Gastrocnemius medialis (tissue), 4 donors: ENCODE data around the gene PKP1. TPM values are rescaled to one million over a fixed set of nuclear protein-coding genes. Genes with fewer than 3 reads are reported as not detected.
A peak's percentile ranks its signal among the peaks of the same experiment; 100 is the strongest.
"Not testable (repeated sequence)": the region's sequence is repeated elsewhere in the genome, so short reads cannot be mapped to it uniquely, and the experiment has no call there.

ENCODE experiments used
- ATAC-seq, 2 donors: fragments of 150-250 bp; one replicate each; pipeline ENCODE4 v1.9.1; 2016
- DNase-seq, 2 donors: peaks; one replicate each; pipeline ENCODE4 v3.0.0-alpha.2; 2019
- H3K27ac ChIP-seq, 4 donors: fragments of 200-600 bp; sonication (generic); 1 replicate in 1 of 4; 2 replicates in 3 of 4; pipeline ENCODE4 v1.5.1; 2016 to 2018; ENCODE audit warnings: mild to moderate bottlenecking in 2 of 4, moderate library complexity in 1 of 4
- H3K27me3 ChIP-seq, 3 donors: fragments of 200-600 bp; sonication (generic) in 2 of 3; 1 replicate in 1 of 3; 2 replicates in 2 of 3; pipeline versions ENCODE4 v1.5.1 to v1.6.0; 2016 to 2019; ENCODE audit warnings: mild to moderate bottlenecking in 1 of 3, moderate library complexity in 1 of 3
- H3K36me3 ChIP-seq, 2 donors: fragments of 200-600 bp; sonication (generic) in 1 of 2; one replicate each; pipeline ENCODE4 v1.5.1; 2017 to 2018
- H3K4me1 ChIP-seq, 2 donors: fragments of 200-600 bp; sonication (generic) in 1 of 2; one replicate each; pipeline ENCODE4 v1.5.1; 2016 to 2017; ENCODE audit warnings: mild to moderate bottlenecking in 2 of 2
- H3K4me3 ChIP-seq, 4 donors: fragments of 200-600 bp; sonication (generic) in 3 of 4; 1 replicate in 1 of 4; 2 replicates in 3 of 4; pipeline ENCODE4 v1.5.1; 2016 to 2019; ENCODE audit warnings: mild to moderate bottlenecking in 2 of 4
- H3K9me3 ChIP-seq, 3 donors: fragments of 200-600 bp; sonication (generic) in 2 of 3; 1 replicate in 1 of 3; 2 replicates in 2 of 3; pipeline ENCODE4 v1.5.1; 2016 to 2019
- CTCF ChIP-seq, 5 experiments: fragments of 450-650 bp in 3 of 5; fragments of 200-600 bp in 2 of 5; sonication (generic) in 2 of 5; IDR thresholded peaks in 4 of 5; conservative IDR thresholded peaks in 1 of 5; 1 replicate in 4 of 5; 2 replicates in 1 of 5; pipeline ENCODE4 v1.5.1; 2016 to 2019; ENCODE audit warnings: antibody characterized with exemption in 5 of 5, mild to moderate bottlenecking in 3 of 5, moderate library complexity in 3 of 5
- POLR2A ChIP-seq, 2 donors: fragments of 450-650 bp; IDR thresholded peaks; one replicate each; pipeline ENCODE4 v1.6.1; 2017; ENCODE audit warnings: antibody characterized with exemption in 2 of 2, mild to moderate bottlenecking in 2 of 2, moderate library complexity in 2 of 2
- in situ Hi-C, 4 donors: fragments of 200-750 bp; cut with MboI; loops; one replicate each; pipeline versions ENCODE4 v1.15.0 to v1.8.0; 2017; ENCODE audit warnings: low sequenced_read_pairs in 4 of 4
- intact Hi-C: fragments of 100-400 bp; cut with DNase I; formaldehyde crosslinking; loops from one replicate; pipeline ENCODE4 v1.15.1; 2023; ENCODE audit warnings: low total_unique reads
- total RNA-seq, 4 donors: library from RNA; depleted of rRNA; stranded (reverse); fragments of >200 nt; gene quantifications; one replicate each; pipeline versions ENCODE4 v1.1.0 to v1.2.3, GENCODE V29; 2016

PKP1 gene
- total RNA-seq, 4 donors from 2014 or later: 0.71 to 4.5 (median 1.2) TPM

GRCh38 chr1:201254625-201255478 is 28.5 kb upstream of the PKP1 start:
- Histone ChIP-seq H3K4me3 (no peak overlapping the region), H3K27ac (no peak overlapping the region), H3K27me3 (peaks cover under 1 to 9% (median 7%) of the 10 kb centered on the region in 3 donors), H3K36me3 (no peaks in the 10 kb centered on the region), H3K4me1 (no peaks in the 10 kb centered on the region), H3K9me3 (no peaks in the 10 kb centered on the region)
- DNase-seq (peak in 1 of 2 donors; percentile 53), ATAC-seq (peak; percentile 57 to 87)
- intact Hi-C loops (loop anchor here (1.0 kb wide), 2 partner anchors 106 to 153 kb away; no protein-coding TSS in a partner anchor), in situ Hi-C loops (loop anchor here in 1 of 4 donors (25.0 kb wide), 1 partner anchor 107 kb away; no protein-coding TSS in a partner anchor)
- TF ChIP-seq CTCF (IDR thresholded peaks at IDR 0.05 in 4 of 5, conservative IDR thresholded peaks at IDR 0.05 in 1 of 5) (peak; percentile 94 to 99 (median 97)), POLR2A (IDR thresholded peaks at IDR 0.05) (no peak)

DNA sequence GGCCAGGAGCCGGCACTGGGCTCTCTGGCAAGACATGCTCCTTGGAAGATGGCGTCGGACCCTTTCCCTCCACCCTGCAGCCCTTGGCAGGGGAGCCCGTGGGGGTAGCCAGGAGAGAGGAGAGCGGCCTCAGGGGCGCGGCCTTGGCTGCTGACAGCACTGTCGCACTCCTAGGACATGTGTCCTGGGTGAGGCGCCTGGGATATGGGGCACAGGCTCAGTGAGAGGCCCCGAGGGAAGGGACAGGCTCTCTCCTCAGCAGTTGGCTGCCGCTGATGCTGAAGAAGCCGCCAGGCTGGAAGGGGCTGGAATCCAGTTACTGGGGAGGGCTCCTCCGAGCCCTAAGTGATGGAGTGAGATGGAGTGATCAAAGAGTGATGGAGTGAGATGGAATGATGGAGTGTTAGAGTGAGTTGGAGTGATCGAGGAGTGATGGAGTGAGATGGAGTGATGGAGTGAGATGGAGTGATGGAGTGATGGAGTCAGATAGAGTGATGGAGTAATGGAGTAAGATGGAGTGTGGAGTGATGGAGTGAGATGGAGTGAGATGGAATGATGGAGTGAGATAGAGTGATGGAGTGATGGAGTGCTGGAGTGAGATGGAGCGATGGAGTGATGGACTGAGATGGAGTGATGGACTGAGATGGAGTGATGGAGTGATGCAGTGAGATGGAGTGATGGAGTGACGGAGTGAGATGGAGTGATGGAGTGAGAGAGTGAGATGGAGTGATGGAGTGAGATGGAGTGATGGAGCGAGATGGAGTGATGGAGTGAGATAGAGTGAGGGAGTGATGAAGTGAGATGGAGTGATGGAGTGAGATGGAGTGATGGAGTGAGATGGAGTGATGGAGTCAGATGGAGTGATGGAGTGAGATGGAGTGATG is 27.6 kb upstream of the PKP1 start:
- H3K9me3 ChIP-seq: no peaks in the 10 kb centered on the region
- TF ChIP-seq CTCF (IDR thresholded peaks at IDR 0.05 in 4 of 5, conservative IDR thresholded peaks at IDR 0.05 in 1 of 5) (no peak), POLR2A (IDR thresholded peaks at IDR 0.05) (no peak)
- H3K4me3 ChIP-seq: no peak overlapping the region
- no peak for DNase-seq
- intact Hi-C loops (no loop called here), in situ Hi-C loops (loop anchor here in 1 of 4 donors (25.0 kb wide), 1 partner anchor 107 kb away; no protein-coding TSS in a partner anchor)
- no peak for ATAC-seq
- no peaks in the 10 kb centered on the region for H3K36me3 ChIP-seq
- no peaks in the 10 kb centered on the region for H3K4me1 ChIP-seq
- peaks cover 9 to 18% (median 14%) of the 10 kb centered on the region in 3 donors for H3K27me3 ChIP-seq
- no peak overlapping the region for H3K27ac ChIP-seq

DNA sequence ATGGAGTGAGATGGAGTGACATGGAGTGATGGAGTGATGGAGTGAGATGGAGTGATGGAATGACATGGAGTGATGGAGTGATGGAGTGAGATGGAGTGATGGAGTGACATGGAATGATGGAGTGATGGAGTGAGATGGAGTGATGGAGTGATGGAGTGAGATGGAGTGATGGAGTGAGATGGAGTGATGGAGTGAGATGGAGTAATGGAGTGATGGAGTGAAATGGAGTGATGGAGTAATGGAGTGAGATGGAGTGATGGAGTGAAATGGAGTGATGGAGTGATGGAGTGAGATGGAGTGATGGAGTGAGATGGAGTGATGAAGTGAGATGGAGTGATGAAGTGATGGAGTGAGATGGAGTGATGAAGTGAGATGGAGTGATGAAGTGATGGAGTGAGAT is 25.2 kb upstream of the PKP1 start:
- H3K4me1 ChIP-seq, H3K4me3 ChIP-seq, H3K27ac ChIP-seq, intact Hi-C loops, H3K36me3 ChIP-seq, ATAC-seq, DNase-seq, H3K9me3 ChIP-seq: not testable (repeated sequence)
- in situ Hi-C loops: loop anchor here in 1 of 4 donors (25.0 kb wide), 1 partner anchor 104 kb away; no protein-coding TSS in a partner anchor
- peaks cover 17 to 30% (median 20%) of the 10 kb centered on the region in 3 donors for H3K27me3 ChIP-seq

- no peaks in the 10 kb centered on the region for H3K4me1 ChIP-seq
- H3K4me3 ChIP-seq: no peak overlapping the region
- no peaks in the 10 kb centered on the region for H3K36me3 ChIP-seq
- no peaks in the 10 kb centered on the region for H3K9me3 ChIP-seq
- DNase-seq (no peak), ATAC-seq (no peak)
- intact Hi-C loops: no loop called here
- H3K27ac ChIP-seq: no peak overlapping the region
- H3K27me3 ChIP-seq: peaks cover 17 to 30% (median 22%) of the 10 kb centered on the region in 3 donors
- in situ Hi-C loops: loop anchor here in 1 of 4 donors (25.0 kb wide), 1 partner anchor 104 kb away; no protein-coding TSS in a partner anchor
- no peak for TF ChIP-seq POLR2A (IDR thresholded peaks at IDR 0.05)
- TF ChIP-seq CTCF (IDR thresholded peaks at IDR 0.05 in 4 of 5, conservative IDR thresholded peaks at IDR 0.05 in 1 of 5): no peak
These were observed 24.5 kb upstream of the PKP1 start for GRCh38 chr1:201258763-201259230.
